T-helper 1 cell treated with Interleukin-12 subunit alpha and Interleukin-12 subunit beta and Interleukin-4 antibody, amounts not matched to agents 30 μg/mL and 1 μg/mL, for 36 hours (primary cell): ENCODE measurements around the gene ZCRB1.
"Not testable (repeated sequence)": the region's sequence is repeated elsewhere in the genome, so short reads cannot be mapped to it uniquely, and the experiment has no call there.

Experiments
- H3K27ac Mint-ChIP-seq: one replicate; pipeline ENCODE4 v1.8.0; 2021; ENCODE audit warnings: mild to moderate bottlenecking, mixed read lengths
- H3K27me3 Mint-ChIP-seq: one replicate; pipeline ENCODE4 v1.8.0; 2021; ENCODE audit warnings: low read depth, mixed read lengths
- H3K36me3 Mint-ChIP-seq: one replicate; pipeline ENCODE4 v1.8.0; 2021; ENCODE audit warnings: low read depth, mixed read lengths
- H3K4me1 Mint-ChIP-seq: one replicate; pipeline ENCODE4 v1.8.0; 2021; ENCODE audit warnings: low read depth, mixed read lengths
- H3K4me3 Mint-ChIP-seq: one replicate; pipeline ENCODE4 v1.8.0; 2021; ENCODE audit warnings: mild to moderate bottlenecking, moderate library complexity, mixed read lengths
- H3K9me3 Mint-ChIP-seq: one replicate; pipeline ENCODE4 v1.8.0; 2021; ENCODE audit warnings: mixed read lengths

Gene ZCRB1

GRCh38 chr12:42346403-42347002 is 20.6 kb upstream of the ZCRB1 start:
- Mint-ChIP-seq H3K4me3 (no peak overlapping the region), H3K27me3 (no peaks in the 10 kb centered on the region), H3K36me3 (no peaks in the 10 kb centered on the region), H3K9me3 (no peaks in the 10 kb centered on the region), H3K27ac (no peak overlapping the region), H3K4me1 (peaks cover 7% of the 10 kb centered on the region)

- Mint-ChIP-seq H3K4me1 (peaks cover 11% of the 10 kb centered on the region), H3K36me3 (peaks cover 3% of the 10 kb centered on the region), H3K27ac (no peak overlapping the region), H3K27me3 (no peaks in the 10 kb centered on the region), H3K9me3 (no peaks in the 10 kb centered on the region), H3K4me3 (no peak overlapping the region)
Observed at GRCh38 chr12:42343721-42344120, 17.8 kb upstream of the ZCRB1 start.

GRCh38 chr12:42342028-42342427 is 16.1 kb upstream of the ZCRB1 start:
- Mint-ChIP-seq H3K36me3 (peaks cover 6% of the 10 kb centered on the region), H3K27ac (no peak overlapping the region), H3K4me1 (peaks cover 15% of the 10 kb centered on the region), H3K27me3 (no peaks in the 10 kb centered on the region), H3K9me3 (no peaks in the 10 kb centered on the region), H3K4me3 (no peak overlapping the region)

GRCh38 chr12:42338280-42338679 is 12.4 kb upstream of the ZCRB1 start:
- Mint-ChIP-seq H3K4me1 (peaks cover 23% of the 10 kb centered on the region), H3K27me3 (no peaks in the 10 kb centered on the region), H3K36me3 (peaks cover 12% of the 10 kb centered on the region), H3K4me3 (no peak overlapping the region), H3K27ac (no peak overlapping the region), H3K9me3 (no peaks in the 10 kb centered on the region)

GRCh38 chr12:42336286-42336685 is 10.4 kb upstream of the ZCRB1 start:
- H3K4me1 Mint-ChIP-seq, result peaks cover 24% of the 10 kb centered on the region

GRCh38 chr12:42332301-42333285 is 6.7 kb upstream of the ZCRB1 start:
- Mint-ChIP-seq H3K27ac (no peak overlapping the region), H3K9me3 (no peaks in the 10 kb centered on the region), H3K4me3 (no peak overlapping the region), H3K4me1 (peaks cover 34% of the 10 kb centered on the region), H3K27me3 (no peaks in the 10 kb centered on the region), H3K36me3 (peaks cover 9% of the 10 kb centered on the region)

More at GRCh38 chr12:42336286-42336685, 10.4 kb upstream of the ZCRB1 start:
- no peaks in the 10 kb centered on the region for H3K27me3 Mint-ChIP-seq
- H3K27ac Mint-ChIP-seq, result no peak overlapping the region
- H3K36me3 Mint-ChIP-seq, result peaks cover 12% of the 10 kb centered on the region
- H3K9me3 Mint-ChIP-seq, result no peaks in the 10 kb centered on the region
- no peak overlapping the region for H3K4me3 Mint-ChIP-seq

- not testable (repeated sequence) for H3K9me3 Mint-ChIP-seq, H3K36me3 Mint-ChIP-seq, H3K27ac Mint-ChIP-seq, H3K4me3 Mint-ChIP-seq, H3K27me3 Mint-ChIP-seq
- H3K4me1 Mint-ChIP-seq, result peaks cover 45% of the 10 kb centered on the region
Observed at GRCh38 chr12:42330097-42330496, 4.2 kb upstream of the ZCRB1 start.

- no peaks in the 10 kb centered on the region for H3K9me3 Mint-ChIP-seq
- peaks cover 38% of the 10 kb centered on the region for H3K4me1 Mint-ChIP-seq
- H3K4me3 Mint-ChIP-seq, result peak overlapping the region; percentile 99
- H3K27ac Mint-ChIP-seq, result peak overlapping the region; percentile 99
- H3K27me3 Mint-ChIP-seq, result no peaks in the 10 kb centered on the region
- H3K36me3 Mint-ChIP-seq, result peaks cover 11% of the 10 kb centered on the region
Observed at GRCh38 chr12:42327227-42327590, 1.3 kb upstream of the ZCRB1 start.

GRCh38 chr12:42326541-42327226 is 790 bp upstream of the ZCRB1 start:
- peak overlapping the region; percentile 99 for H3K4me3 Mint-ChIP-seq
- H3K27ac Mint-ChIP-seq, result peak overlapping the region; percentile 99
- no peaks in the 10 kb centered on the region for H3K27me3 Mint-ChIP-seq
- no peaks in the 10 kb centered on the region for H3K9me3 Mint-ChIP-seq
- peaks cover 12% of the 10 kb centered on the region for H3K36me3 Mint-ChIP-seq
- peaks cover 34% of the 10 kb centered on the region for H3K4me1 Mint-ChIP-seq

- no peaks in the 10 kb centered on the region for H3K27me3 Mint-ChIP-seq
- H3K36me3 Mint-ChIP-seq, result peaks cover 22% of the 10 kb centered on the region
- peak overlapping the region; percentile 99 for H3K27ac Mint-ChIP-seq
- no peaks in the 10 kb centered on the region for H3K9me3 Mint-ChIP-seq
- peak overlapping the region; percentile 99 for H3K4me3 Mint-ChIP-seq
- peaks cover 26% of the 10 kb centered on the region for H3K4me1 Mint-ChIP-seq
Observed at GRCh38 chr12:42325326-42325652, 605 bp downstream of the ZCRB1 start.

GRCh38 chr12:42323856-42324255 is 2.0 kb downstream of the ZCRB1 start:
- no peaks in the 10 kb centered on the region for H3K27me3 Mint-ChIP-seq
- H3K9me3 Mint-ChIP-seq, result no peaks in the 10 kb centered on the region
- H3K4me3 Mint-ChIP-seq, result no peak overlapping the region
- H3K27ac Mint-ChIP-seq, result no peak overlapping the region
- H3K36me3 Mint-ChIP-seq, result peaks cover 25% of the 10 kb centered on the region
- peaks cover 22% of the 10 kb centered on the region for H3K4me1 Mint-ChIP-seq

GRCh38 chr12:42322567-42322966 is 3.3 kb downstream of the ZCRB1 start:
- Mint-ChIP-seq H3K36me3 (peaks cover 26% of the 10 kb centered on the region), H3K4me3 (no peak overlapping the region), H3K9me3 (no peaks in the 10 kb centered on the region), H3K27ac (no peak overlapping the region), H3K4me1 (peaks cover 13% of the 10 kb centered on the region), H3K27me3 (no peaks in the 10 kb centered on the region)

- no peak overlapping the region for H3K4me3 Mint-ChIP-seq
- no peaks in the 10 kb centered on the region for H3K9me3 Mint-ChIP-seq
- H3K27me3 Mint-ChIP-seq, result no peaks in the 10 kb centered on the region
- H3K36me3 Mint-ChIP-seq, result peaks cover 27% of the 10 kb centered on the region
- no peak overlapping the region for H3K27ac Mint-ChIP-seq
- H3K4me1 Mint-ChIP-seq, result peaks cover 3% of the 10 kb centered on the region
Observed at GRCh38 chr12:42320796-42321195, 5.1 kb downstream of the ZCRB1 start.

- Mint-ChIP-seq H3K9me3 (no peaks in the 10 kb centered on the region), H3K4me1 (no peaks in the 10 kb centered on the region), H3K4me3 (no peak overlapping the region), H3K27ac (no peak overlapping the region), H3K27me3 (no peaks in the 10 kb centered on the region), H3K36me3 (peaks cover 18% of the 10 kb centered on the region)
Observed at GRCh38 chr12:42315108-42315507, 10.8 kb downstream of the ZCRB1 start.

- Mint-ChIP-seq H3K4me1 (no peaks in the 10 kb centered on the region), H3K36me3 (peaks cover 7% of the 10 kb centered on the region), H3K9me3 (no peaks in the 10 kb centered on the region), H3K27ac (no peak overlapping the region), H3K4me3 (no peak overlapping the region), H3K27me3 (no peaks in the 10 kb centered on the region)
Observed at GRCh38 chr12:42309996-42310395, 15.9 kb downstream of the ZCRB1 start.
